K562 (cell line): ENCODE results near the gene ARL4D. TPM values are rescaled to one million over a fixed set of nuclear protein-coding genes. Genes with fewer than 3 reads are reported as not detected.

Source experiments
- ATF3 ChIP-seq, 2 experiments: fragments of 450-650 bp in 1 of 2; sonication (generic) in 1 of 2; formaldehyde crosslinking in 1 of 2; IDR thresholded peaks in 1 of 2; conservative IDR thresholded peaks in 1 of 2; 2 replicates each; pipeline versions ENCODE4 v1.6.1 to v1.8.1; 2016 to 2023; ENCODE audit warnings: mild to moderate bottlenecking in 2 of 2, moderate library complexity in 2 of 2, inconsistent platforms in 1 of 2, missing genetic modification reagents in 1 of 2
- ATF7 ChIP-seq: fragments of 450-650 bp; IDR thresholded peaks from 2 replicates; pipeline ENCODE4 v1.7.1; 2014; ENCODE audit warnings: mild to moderate bottlenecking, moderate library complexity
- BCL6 ChIP-seq: fragments of 250-450 bp; sonication (Bioruptor Pico); IDR thresholded peaks from 2 replicates; pipeline ENCODE4 v1.4.0; 2020
- BCOR ChIP-seq: fragments of 450-650 bp; IDR thresholded peaks from 2 replicates; pipeline ENCODE4 v1.6.1; 2016
- CCNT2 ChIP-seq: IDR thresholded peaks from 2 replicates; pipeline ENCODE4 v1.6.1; 2011; ENCODE audit warnings: borderline replicate concordance, low read depth, mild to moderate bottlenecking, moderate library complexity, mixed read lengths, low read length; ENCODE audit not compliant: insufficient read length; ENCODE audit errors: extremely low read depth
- COPS2 ChIP-seq: fragments of 450-650 bp; conservative IDR thresholded peaks from 2 replicates; pipeline ENCODE4 v1.6.1; 2016; ENCODE audit warnings: mild to moderate bottlenecking, moderate library complexity
- CTBP1 ChIP-seq: fragments of 450-650 bp; IDR thresholded peaks from 2 replicates; pipeline ENCODE4 v1.6.1; 2016; ENCODE audit warnings: borderline replicate concordance
- ELF4 ChIP-seq: fragments of 450-650 bp; formaldehyde crosslinking; IDR thresholded peaks from 2 replicates; pipeline ENCODE4 v1.4.0; 2022; ENCODE audit warnings: missing genetic modification characterization
- ETS2 ChIP-seq: IDR thresholded peaks from 2 replicates; pipeline ENCODE4 v1.6.1; 2016; ENCODE audit warnings: borderline replicate concordance, missing genetic modification characterization, mild to moderate bottlenecking, moderate library complexity, missing compliant biosample characterization; ENCODE audit not compliant: poor library complexity, severe bottlenecking
- FOXA1 ChIP-seq: fragments of 450-650 bp; IDR thresholded peaks from 2 replicates; pipeline ENCODE4 v1.6.1; 2016; ENCODE audit warnings: mild to moderate bottlenecking, borderline replicate concordance
- GTF3C2 ChIP-seq: IDR thresholded peaks from 3 replicates; pipeline ENCODE4 v1.6.1; 2011; ENCODE audit warnings: borderline replicate concordance, mild to moderate bottlenecking, moderate library complexity; ENCODE audit not compliant: insufficient read length; ENCODE audit errors: extremely low read depth
- HIVEP1 ChIP-seq: fragments of 250-450 bp; sonication (Bioruptor Pico); IDR thresholded peaks from 2 replicates; pipeline ENCODE4 v1.4.0; 2020; ENCODE audit warnings: mild to moderate bottlenecking
- HMGN3 ChIP-seq: IDR thresholded peaks from 2 replicates; pipeline ENCODE4 v1.6.1; 2011; ENCODE audit warnings: borderline replicate concordance, low read depth, mild to moderate bottlenecking, mixed read lengths, low read length; ENCODE audit not compliant: insufficient read length; ENCODE audit errors: extremely low read depth
- JUN ChIP-seq, 2 experiments: sonication (generic) in 1 of 2; formaldehyde crosslinking in 1 of 2; IDR thresholded peaks; 2 replicates each; pipeline versions ENCODE4 v1.6.1 to v1.8.0; 2012 to 2022; ENCODE audit warnings: borderline replicate concordance in 2 of 2, mild to moderate bottlenecking in 2 of 2, improper control_type of control experiment in 1 of 2, low read depth in 1 of 2, low read length in 1 of 2, missing genetic modification reagents in 1 of 2
- KDM5B ChIP-seq: fragments of 200-600 bp; sonication (generic); IDR thresholded peaks from 2 replicates; pipeline ENCODE4 v1.6.1; 2012; ENCODE audit warnings: low read depth, mild to moderate bottlenecking, moderate library complexity, low read length, control low read depth, inconsistent platforms; ENCODE audit not compliant: insufficient replicate concordance
- MCM2 ChIP-seq: fragments of 450-650 bp; IDR thresholded peaks from 2 replicates; pipeline ENCODE4 v1.6.1; 2017; ENCODE audit warnings: low read depth, mild to moderate bottlenecking
- MIER1 ChIP-seq: fragments of 450-650 bp; IDR thresholded peaks from 2 replicates; pipeline ENCODE4 v1.6.1; 2016; ENCODE audit warnings: antibody characterized with exemption, mild to moderate bottlenecking, low read depth
- NCOA6 ChIP-seq: fragments of 450-650 bp; IDR thresholded peaks from 2 replicates; pipeline ENCODE4 v1.6.1; 2017; ENCODE audit warnings: mild to moderate bottlenecking
- RBM22 ChIP-seq: fragments of 200-400 bp; formaldehyde crosslinking; IDR thresholded peaks from 2 replicates; pipeline ENCODE4 v1.6.1; 2018; ENCODE audit warnings: low read length, low read depth; ENCODE audit not compliant: poor library complexity, severe bottlenecking
- TBL1XR1 ChIP-seq, 2 experiments: IDR thresholded peaks; 2 replicates each; pipeline ENCODE4 v1.6.1; 2012; ENCODE audit warnings: improper control_type of control experiment in 2 of 2, low read length in 2 of 2, mild to moderate bottlenecking in 1 of 2
- TEAD4 ChIP-seq, 2 experiments: sonication (generic) in 1 of 2; formaldehyde crosslinking in 1 of 2; IDR thresholded peaks; 2 replicates each; pipeline versions ENCODE4 v1.6.1 to v1.8.0; 2012 to 2022; ENCODE audit warnings: borderline replicate concordance in 1 of 2, inconsistent platforms in 1 of 2, low read length in 1 of 2, mild to moderate bottlenecking in 1 of 2, missing genetic modification reagents in 1 of 2
- ZNF143 ChIP-seq: sonication (generic); formaldehyde crosslinking; IDR thresholded peaks from 2 replicates; pipeline ENCODE4 v1.9.0; 2022; ENCODE audit warnings: mild to moderate bottlenecking, missing genetic modification reagents
- polyA plus RNA-seq, 8 experiments: library from polyadenylated mRNA; depleted of rRNA in 4 of 8; stranded (reverse) in 5 of 8; unstranded in 3 of 8; fragments of >200 nt; fragmentation: Nextera tagmentation in 2 of 8; fragmentation: Illumina TruSeq in 1 of 8; extraction: Ambion mirVana in 2 of 8; extraction: Trizol in 1 of 8; gene quantifications; 2 replicates each; pipeline versions ENCODE4 v1.2.1 to v1.2.3, GENCODE V29; 2011 to 2014; ENCODE audit warnings: inconsistent platforms in 1 of 8, missing spikeins in 1 of 8
- total RNA-seq, 7 experiments: library from RNA; depleted of rRNA in 6 of 7; stranded (reverse); fragments of >200 nt in 6 of 7; fragmentation: Illumina TruSeq in 2 of 7; extraction: Trizol in 2 of 7; gene quantifications; 2 replicates each; pipeline versions ENCODE4 v1.2.1 to v1.2.3, GENCODE V29; 2011 to 2021; ENCODE audit warnings: low replicate concordance in 1 of 7

ARL4D gene
- total and polyA plus RNA-seq, 9 of the 15 experiments (the other 6 are each of a cell fraction or from before 2014, with no cell fraction given) = 0.07 to 0.53 (median 0.28) TPM; not detected in 1

GRCh38 chr17:43388359-43389045 lies 10.3 kb upstream of the ARL4D start (continued):
- TF ChIP-seq ATF3 (IDR thresholded peaks at IDR 0.05) (no peak), ATF3 (CRISPR knock-in tag; conservative IDR thresholded peaks at IDR 0.05) (no peak), HIVEP1 (CRISPR knock-in tag) (no peak), HMGN3 (peak; percentile 56), JUN (IDR thresholded peaks at IDR 0.05; ENCODE audit: borderline replicate concordance, low read depth, low read length) (no peak), JUN (CRISPR knock-in tag; IDR thresholded peaks at IDR 0.05; ENCODE audit: borderline replicate concordance) (no peak), ZNF143 (CRISPR knock-in tag) (no peak), FOXA1 (no peak), BCL6 (CRISPR knock-in tag) (no peak), KDM5B (peak; percentile 54), TEAD4 (IDR thresholded peaks at IDR 0.05; ENCODE audit: low read length) (no peak), TEAD4 (CRISPR knock-in tag; IDR thresholded peaks at IDR 0.05; ENCODE audit: borderline replicate concordance) (no peak), COPS2 (no peak), CTBP1 (peak; percentile 57; the same call in 1 of the 2 replicates), ELF4 (no peak), ATF7 (peak; percentile 98), TBL1XR1 (IDR thresholded peaks at IDR 0.05; ENCODE audit: low read length in 2 of 2) (no peak), CCNT2 (no peak), MCM2 (no peak), ETS2 (tag) (no peak), BCOR (no peak), RBM22 (no peak), NCOA6 (no peak), GTF3C2 (no peak), MIER1 (no peak)
